OCI-LY1 (cell line): ENCODE results near the gene CHST4.

Source experiments
- EZH2 ChIP-seq: fragments of 200-600 bp; sonication (generic), shearing (Covaris generic); IDR thresholded peaks from 2 replicates; pipeline ENCODE4 v1.8.0; 2017; ENCODE audit warnings: borderline replicate concordance, mixed run types, mild to moderate bottlenecking, antibody characterized with exemption, low read length, moderate library complexity, mixed read lengths
- TF ChIP-seq, protein P1 (sequence below): fragments of 200-600 bp; sonication (generic), shearing (Covaris generic); IDR thresholded peaks from 2 replicates; pipeline ENCODE4 v1.5.1; 2017; ENCODE audit warnings: mild to moderate bottlenecking, antibody characterized with exemption, low read length, moderate library complexity, mixed read lengths

DNA sequence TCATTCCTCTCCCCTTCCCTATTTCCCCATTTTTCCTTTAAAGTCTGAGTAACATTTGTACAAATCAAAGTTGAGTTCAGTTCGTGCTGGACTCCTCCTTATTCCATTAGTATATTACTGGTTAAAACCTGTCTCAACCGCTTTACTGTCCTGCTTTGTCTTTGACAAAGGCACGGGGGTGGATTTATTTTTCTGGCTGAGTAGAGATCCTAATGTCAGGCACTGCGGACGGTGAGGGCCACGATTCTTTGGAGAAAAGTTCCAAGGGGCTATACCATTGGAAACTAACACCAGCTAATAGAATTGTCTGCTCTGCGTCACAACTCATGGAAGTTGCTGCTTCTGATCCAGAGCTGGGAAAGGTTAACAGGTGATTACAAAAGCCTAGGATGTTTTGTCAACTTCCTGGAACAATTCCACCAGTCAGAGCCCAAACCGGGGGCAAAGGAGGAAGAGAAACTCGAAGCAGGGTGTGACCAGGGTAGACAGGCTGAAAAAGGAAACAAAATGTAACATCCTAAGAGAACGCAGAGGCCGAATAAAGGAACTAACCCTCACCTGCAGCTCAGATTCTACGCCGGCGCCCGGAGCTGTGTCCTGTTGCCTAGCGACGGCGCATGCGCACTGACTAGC, 38.2 kb downstream of the CHST4 start:
- TF ChIP-seq, protein P1, sequence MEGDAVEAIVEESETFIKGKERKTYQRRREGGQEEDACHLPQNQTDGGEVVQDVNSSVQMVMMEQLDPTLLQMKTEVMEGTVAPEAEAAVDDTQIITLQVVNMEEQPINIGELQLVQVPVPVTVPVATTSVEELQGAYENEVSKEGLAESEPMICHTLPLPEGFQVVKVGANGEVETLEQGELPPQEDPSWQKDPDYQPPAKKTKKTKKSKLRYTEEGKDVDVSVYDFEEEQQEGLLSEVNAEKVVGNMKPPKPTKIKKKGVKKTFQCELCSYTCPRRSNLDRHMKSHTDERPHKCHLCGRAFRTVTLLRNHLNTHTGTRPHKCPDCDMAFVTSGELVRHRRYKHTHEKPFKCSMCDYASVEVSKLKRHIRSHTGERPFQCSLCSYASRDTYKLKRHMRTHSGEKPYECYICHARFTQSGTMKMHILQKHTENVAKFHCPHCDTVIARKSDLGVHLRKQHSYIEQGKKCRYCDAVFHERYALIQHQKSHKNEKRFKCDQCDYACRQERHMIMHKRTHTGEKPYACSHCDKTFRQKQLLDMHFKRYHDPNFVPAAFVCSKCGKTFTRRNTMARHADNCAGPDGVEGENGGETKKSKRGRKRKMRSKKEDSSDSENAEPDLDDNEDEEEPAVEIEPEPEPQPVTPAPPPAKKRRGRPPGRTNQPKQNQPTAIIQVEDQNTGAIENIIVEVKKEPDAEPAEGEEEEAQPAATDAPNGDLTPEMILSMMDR = no peak
- TF ChIP-seq EZH2 = no peak
